ENCODE measurements around the gene VAX1. TPM values are rescaled to one million over a fixed set of nuclear protein-coding genes. Genes with fewer than 3 reads are reported as not detected.

Gene VAX1
- total RNA-seq, 1 experiment from 2014 or later, result not detected

- Histone ChIP-seq H3K9ac (ENCODE audit: low read length) (no peak overlapping the region), H4K20me1 (ENCODE audit: insufficient read depth) (no peaks in the 10 kb centered on the region), H3K4me2 (ENCODE audit: low read length) (no peak overlapping the region), H3K79me2 (ENCODE audit: insufficient read depth, low read length) (no peaks in the 10 kb centered on the region), H3K4me3 (replicated peaks in 1 of 2; ENCODE audit: low read depth in 1 of 2, low read length in 2 of 2) (no peak overlapping the region), H3K27ac (ENCODE audit: low read depth, low read length) (no peak overlapping the region), H3K27me3 (ENCODE audit: insufficient read depth, low read length) (peaks cover 13% of the 10 kb centered on the region; the same call in 1 of the 2 replicates), H2AFZ (ENCODE audit: low read depth, low read length, poor library complexity, severe bottlenecking) (no peak overlapping the region), H3K9me2 (ENCODE audit: insufficient read depth) (no peaks in the 10 kb centered on the region), H3K9me3 (ENCODE audit: control insufficient read depth in 1 of 2, insufficient read depth in 1 of 2, low read depth in 1 of 2, low read length in 2 of 2) (no peaks in the 10 kb centered on the region), H3K36me3 (ENCODE audit: control insufficient read depth in 1 of 2, insufficient read depth in 2 of 2, low read length in 2 of 2) (no peaks in the 10 kb centered on the region), H3K4me1 (ENCODE audit: control insufficient read depth in 1 of 2, insufficient read depth in 2 of 2, low read length in 2 of 2) (no peaks in the 10 kb centered on the region)
- no peak for TF ChIP-seq ZBTB33 (IDR thresholded peaks at IDR 0.05; ENCODE audit: extremely low read depth, insufficient replicate concordance, low read length)
- no peak for TF ChIP-seq POLR2A (IDR thresholded peaks at IDR 0.05; ENCODE audit: borderline replicate concordance, extremely low read depth, insufficient read depth, insufficient read length)
- TF ChIP-seq ELF1 (IDR thresholded peaks at IDR 0.05; ENCODE audit: borderline replicate concordance, low read depth), result no peak
- TF ChIP-seq EGR1 (IDR thresholded peaks at IDR 0.05; ENCODE audit: low read depth), result no peak
- TF ChIP-seq MAX (IDR thresholded peaks at IDR 0.05), result no peak
- no peak for TF ChIP-seq EZH2 (IDR thresholded peaks at IDR 0.05)
- TF ChIP-seq ZNF274 (IDR thresholded peaks at IDR 0.05; ENCODE audit: low read depth, low read length), result no peak
- no peak for TF ChIP-seq CTCF (IDR thresholded peaks at IDR 0.05 in 2 of 3, conservative IDR thresholded peaks at IDR 0.05 in 1 of 3; ENCODE audit: borderline replicate concordance in 1 of 3, insufficient read depth in 1 of 3, low read depth in 2 of 3, low read length in 2 of 3)
- no peak for TF ChIP-seq CBX3 (IDR thresholded peaks at IDR 0.05; ENCODE audit: low read depth)
- no peak for TF ChIP-seq EZH2phosphoT487 (IDR thresholded peaks at IDR 0.05; ENCODE audit: borderline replicate concordance)
- TF ChIP-seq JUND (IDR thresholded peaks at IDR 0.05), result no peak
- TF ChIP-seq SRF (IDR thresholded peaks at IDR 0.05; ENCODE audit: low read depth), result no peak
- TF ChIP-seq SP1 (IDR thresholded peaks at IDR 0.05; ENCODE audit: low read depth), result no peak
- no peak for TF ChIP-seq ATF3 (IDR thresholded peaks at IDR 0.05)
- TF ChIP-seq TCF7L2 (IDR thresholded peaks at IDR 0.05; ENCODE audit: borderline replicate concordance, extremely low read depth, insufficient read depth, insufficient read length), result no peak
- no peak for TF ChIP-seq CEBPB (IDR thresholded peaks at IDR 0.05; ENCODE audit: low read depth)
- TF ChIP-seq RAD21 (IDR thresholded peaks at IDR 0.05; ENCODE audit: low read depth), result no peak
- TF ChIP-seq FOSL1 (IDR thresholded peaks at IDR 0.05; ENCODE audit: low read depth), result no peak
- ATAC-seq (no peak), DNase-seq (ENCODE audit: low read depth, low spot score) (no peak)
- ChIA-PET CTCF (interaction anchor here (0.7 to 3.3 kb wide), 4 partner anchors 9 to 362 kb away, joined by 3 to 19 read pairs (median 5); no protein-coding TSS in a partner anchor), POLR2A (no interaction called here), RAD21 (ENCODE audit: low non-redundant PET in 1 of 2, low total read pairs in 2 of 2, uncharacterized antibody in 2 of 2, unreplicated experiment in 2 of 2) (interaction anchor here in 1 of 2 experiments (0.6 kb wide), 1 partner anchor 11 kb away, joined by 3 read pairs; no protein-coding TSS in a partner anchor)
- intact Hi-C loops (cut with micrococcal nuclease), result no loop called here
- BruUV-seq (replicated peaks), result no TSS peak
These were observed 20.2 kb upstream of the VAX1 start for GRCh38 chr10:117158297-117158696.

All from HCT116 (cell line).